SK-N-SH treated with all-trans-retinoic acid at 6 μM for 48 hours (cell line): ENCODE results near the gene PNMA5.

Experiments
- ARNTL ChIP-seq: fragments of 450-650 bp; formaldehyde crosslinking; IDR thresholded peaks from 2 replicates; pipeline ENCODE4 v1.5.0; 2020; ENCODE audit warnings: low read depth, mild to moderate bottlenecking, moderate library complexity, borderline replicate concordance
- CREB5 ChIP-seq: fragments of 250-450 bp; sonication (Bioruptor Pico); IDR thresholded peaks from 2 replicates; pipeline ENCODE4 v1.5.1; 2020; ENCODE audit warnings: low read depth, mild to moderate bottlenecking, moderate library complexity
- CSRNP3 ChIP-seq: fragments of 250-450 bp; sonication (Bioruptor Pico); IDR thresholded peaks from 2 replicates; pipeline ENCODE4 v1.5.1; 2021; ENCODE audit warnings: mild to moderate bottlenecking, moderate library complexity
- GLIS3 ChIP-seq: fragments of 250-450 bp; sonication (Bioruptor Pico); IDR thresholded peaks from 2 replicates; pipeline ENCODE4 v1.5.0; 2020; ENCODE audit warnings: mild to moderate bottlenecking, moderate library complexity
- OSR1 ChIP-seq: fragments of 250-450 bp; sonication (Bioruptor Pico); IDR thresholded peaks from 2 replicates; pipeline ENCODE4 v1.8.0; 2022; ENCODE audit warnings: moderate library complexity, mild to moderate bottlenecking, inconsistent platforms
- PATZ1 ChIP-seq: fragments of 250-450 bp; sonication (Bioruptor Pico); IDR thresholded peaks from 2 replicates; pipeline ENCODE4 v1.8.0; 2020; ENCODE audit warnings: mild to moderate bottlenecking, moderate library complexity, borderline replicate concordance
- PPARA ChIP-seq: fragments of 250-450 bp; sonication (Bioruptor Pico); IDR thresholded peaks from 2 replicates; pipeline ENCODE4 v1.5.0; 2020; ENCODE audit warnings: mild to moderate bottlenecking, borderline replicate concordance
- RARB ChIP-seq: fragments of 250-450 bp; sonication (Bioruptor Pico); IDR thresholded peaks from 2 replicates; pipeline ENCODE4 v1.8.0; 2021; ENCODE audit warnings: mild to moderate bottlenecking, moderate library complexity
- SNAI2 ChIP-seq: fragments of 250-450 bp; sonication (Bioruptor Pico); IDR thresholded peaks from 2 replicates; pipeline ENCODE4 v1.5.0; 2020; ENCODE audit warnings: mild to moderate bottlenecking, moderate library complexity
- TCF4 ChIP-seq: fragments of 250-450 bp; sonication (Bioruptor Pico); IDR thresholded peaks from 2 replicates; pipeline ENCODE4 v1.8.0; 2021; ENCODE audit warnings: mild to moderate bottlenecking, moderate library complexity, borderline replicate concordance
- ZFP30 ChIP-seq: fragments of 450-650 bp; formaldehyde crosslinking; IDR thresholded peaks from 2 replicates; pipeline ENCODE4 v1.5.0; 2022; ENCODE audit warnings: mild to moderate bottlenecking, moderate library complexity
- ZNF8 ChIP-seq: fragments of 450-650 bp; formaldehyde crosslinking; IDR thresholded peaks from 2 replicates; pipeline ENCODE4 v1.5.0; 2020; ENCODE audit warnings: mild to moderate bottlenecking, moderate library complexity

- TF ChIP-seq OSR1 (CRISPR knock-in tag) (no peak), CREB5 (no peak), PPARA (CRISPR knock-in tag) (no peak), ARNTL (no peak), ZFP30 (no peak), ZNF8 (CRISPR knock-in tag) (no peak), SNAI2 (CRISPR knock-in tag) (no peak), GLIS3 (CRISPR knock-in tag) (no peak), PATZ1 (CRISPR knock-in tag) (no peak), TCF4 (CRISPR knock-in tag) (no peak), CSRNP3 (no peak), RARB (CRISPR knock-in tag) (no peak)
Measured at GRCh38 chrX:152992115-152992514, 1.8 kb downstream of the PNMA5 start.
